Thyroid gland (tissue), 4 donors: ENCODE results near the gene SNCA. TPM values are rescaled to one million over a fixed set of nuclear protein-coding genes. Genes with fewer than 3 reads are reported as not detected.

Experiments
- DNase-seq, 2 donors: peaks; one replicate each; pipeline ENCODE4 v3.0.0-alpha.2; 2019
- H3K27ac ChIP-seq, 3 donors: fragments of 200-600 bp; sonication (generic); 1 replicate in 2 of 3; 2 replicates in 1 of 3; pipeline ENCODE4 v1.5.1; 2016 to 2019; ENCODE audit warnings: mild to moderate bottlenecking in 1 of 3, moderate library complexity in 1 of 3
- H3K27me3 ChIP-seq: fragments of 200-600 bp; sonication (generic); one replicate; pipeline ENCODE4 v1.5.1; 2019
- H3K36me3 ChIP-seq, 2 donors: fragments of 200-600 bp; sonication (generic); one replicate each; pipeline ENCODE4 v1.5.1; 2016 to 2019
- H3K4me1 ChIP-seq, 2 donors: fragments of 200-600 bp; sonication (generic); one replicate each; pipeline ENCODE4 v1.5.1; 2017 to 2019
- H3K4me3 ChIP-seq, 3 donors: fragments of 200-600 bp; sonication (generic); replicated peaks in 1 of 3; 1 replicate in 2 of 3; 2 replicates in 1 of 3; pipeline ENCODE4 v1.5.1; 2016; ENCODE audit warnings: mild to moderate bottlenecking in 1 of 3
- H3K9me3 ChIP-seq: fragments of 200-600 bp; sonication (generic); one replicate; pipeline ENCODE4 v1.5.1; 2017
- POLR2A ChIP-seq, 2 donors: fragments of 450-650 bp; IDR thresholded peaks; one replicate each; pipeline ENCODE4 v1.6.1; 2017; ENCODE audit warnings: antibody characterized with exemption in 2 of 2, mild to moderate bottlenecking in 2 of 2, moderate library complexity in 1 of 2
- WGBS, 2 donors: methylation state at CpG; one replicate each; pipeline ENCODE4 v1.1.5; 2017; 5-methylcytosine and 5-hydroxymethylcytosine counted together
- intact Hi-C: fragments of 100-400 bp; cut with DNase I; formaldehyde crosslinking; loops from one replicate; pipeline ENCODE4 v1.15.1; 2023
- total RNA-seq, 4 donors: library from RNA; depleted of rRNA; stranded (reverse); fragments of >200 nt; gene quantifications; one replicate each; pipeline ENCODE4 v1.2.3, GENCODE V29; 2016
- TF ChIP-seq, protein P1 (sequence below), 6 experiments: fragments of 200-600 bp in 3 of 6; fragments of 450-650 bp in 3 of 6; sonication (generic) in 3 of 6; IDR thresholded peaks; one replicate each; pipeline ENCODE4 v1.5.1; 2016 to 2019; ENCODE audit warnings: antibody characterized with exemption in 6 of 6, mild to moderate bottlenecking in 2 of 6, inconsistent platforms in 1 of 6, moderate library complexity in 1 of 6

The SNCA gene
- total RNA-seq, 4 donors from 2014 or later = 5.3 to 22.7 (median 15.0) TPM

DNA sequence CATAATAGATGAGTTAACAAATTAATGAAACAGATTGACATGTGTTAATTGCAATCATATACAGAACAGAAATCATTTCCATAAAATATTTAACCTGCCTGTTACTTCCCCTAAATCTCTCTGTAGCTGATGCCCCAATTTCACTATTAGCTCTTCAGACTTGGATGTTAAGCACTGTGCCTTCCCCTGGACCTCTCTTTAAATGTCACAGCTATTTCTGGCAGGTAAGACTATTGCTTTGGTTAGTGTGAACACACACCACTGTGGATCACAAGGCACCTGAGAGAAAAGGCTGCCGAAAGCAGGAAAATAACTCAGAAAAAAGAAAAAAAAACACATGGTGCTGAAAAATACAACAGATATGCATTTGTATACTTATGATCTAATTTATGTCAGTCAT lies 91.3 kb downstream of the SNCA start:
- TF ChIP-seq, protein P1, sequence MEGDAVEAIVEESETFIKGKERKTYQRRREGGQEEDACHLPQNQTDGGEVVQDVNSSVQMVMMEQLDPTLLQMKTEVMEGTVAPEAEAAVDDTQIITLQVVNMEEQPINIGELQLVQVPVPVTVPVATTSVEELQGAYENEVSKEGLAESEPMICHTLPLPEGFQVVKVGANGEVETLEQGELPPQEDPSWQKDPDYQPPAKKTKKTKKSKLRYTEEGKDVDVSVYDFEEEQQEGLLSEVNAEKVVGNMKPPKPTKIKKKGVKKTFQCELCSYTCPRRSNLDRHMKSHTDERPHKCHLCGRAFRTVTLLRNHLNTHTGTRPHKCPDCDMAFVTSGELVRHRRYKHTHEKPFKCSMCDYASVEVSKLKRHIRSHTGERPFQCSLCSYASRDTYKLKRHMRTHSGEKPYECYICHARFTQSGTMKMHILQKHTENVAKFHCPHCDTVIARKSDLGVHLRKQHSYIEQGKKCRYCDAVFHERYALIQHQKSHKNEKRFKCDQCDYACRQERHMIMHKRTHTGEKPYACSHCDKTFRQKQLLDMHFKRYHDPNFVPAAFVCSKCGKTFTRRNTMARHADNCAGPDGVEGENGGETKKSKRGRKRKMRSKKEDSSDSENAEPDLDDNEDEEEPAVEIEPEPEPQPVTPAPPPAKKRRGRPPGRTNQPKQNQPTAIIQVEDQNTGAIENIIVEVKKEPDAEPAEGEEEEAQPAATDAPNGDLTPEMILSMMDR (IDR thresholded peaks at IDR 0.05) = no peak
- no peak for TF ChIP-seq POLR2A (IDR thresholded peaks at IDR 0.05)
- intact Hi-C loops = no loop called here
- H3K27ac ChIP-seq = no peak overlapping the region

DNA sequence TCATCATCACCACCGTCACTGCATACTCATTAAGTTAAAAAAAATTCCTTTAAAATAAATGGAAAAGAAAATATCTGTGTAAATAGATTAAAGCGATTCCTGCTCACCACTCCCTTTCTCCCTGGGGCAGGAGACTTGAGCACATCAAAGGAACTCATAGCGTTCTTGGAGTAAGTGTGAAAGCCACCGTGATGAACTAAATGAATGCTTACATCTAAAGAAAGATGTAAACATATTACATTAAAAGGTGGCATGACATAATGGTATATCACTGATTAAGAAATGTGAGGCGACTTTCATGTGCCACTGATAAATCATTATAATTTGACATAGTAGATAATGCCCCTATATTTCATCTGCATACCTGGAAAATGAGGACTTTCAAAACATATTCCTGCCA lies 92.0 kb downstream of the SNCA start:
- Histone ChIP-seq H3K4me1 (no peaks in the 10 kb centered on the region), H3K4me3 (no peak overlapping the region), H3K27me3 (no peaks in the 10 kb centered on the region), H3K36me3 (no peaks in the 10 kb centered on the region), H3K27ac (no peak overlapping the region), H3K9me3 (no peaks in the 10 kb centered on the region)
- intact Hi-C loops = no loop called here
- WGBS, 2 donors = 84 to 87% methylated on average over 5 of the region's 5 CpGs
- no peak for TF ChIP-seq POLR2A (IDR thresholded peaks at IDR 0.05)
- TF ChIP-seq, protein P1 (IDR thresholded peaks at IDR 0.05) = no peak
- DNase-seq = no peak

More for the DNA sequence above, 91.3 kb downstream of the SNCA start:
- WGBS, 2 donors = 93 to 97% methylated on average over 1 of the region's 1 CpG
- no peak for DNase-seq
- Histone ChIP-seq H3K4me3 (no peak overlapping the region), H3K4me1 (no peaks in the 10 kb centered on the region), H3K36me3 (no peaks in the 10 kb centered on the region), H3K27me3 (no peaks in the 10 kb centered on the region), H3K9me3 (no peaks in the 10 kb centered on the region)

DNA sequence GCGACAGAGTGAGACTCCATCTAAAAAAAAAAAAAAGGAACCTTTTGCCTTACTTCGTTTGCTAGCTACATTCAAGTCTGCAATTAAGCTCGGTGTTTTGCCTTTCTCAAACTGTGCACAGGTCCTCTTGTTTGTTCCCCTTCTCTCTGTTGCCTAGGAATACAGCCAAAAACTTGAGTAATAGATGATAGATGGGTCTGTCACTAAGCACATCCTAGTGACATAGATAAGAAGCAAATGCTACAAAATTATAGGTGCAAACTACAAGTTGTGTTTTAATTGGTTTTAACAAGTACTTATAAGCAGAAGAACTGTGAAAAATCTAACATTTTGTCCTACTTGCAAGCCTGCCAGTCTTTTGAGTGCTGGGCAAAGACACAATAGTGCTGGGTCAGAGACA lies 95.2 kb downstream of the SNCA start:
- intact Hi-C loops = no loop called here
- TF ChIP-seq POLR2A (IDR thresholded peaks at IDR 0.05) = no peak
- TF ChIP-seq, protein P1 (IDR thresholded peaks at IDR 0.05) = no peak
- Histone ChIP-seq H3K27me3 (no peaks in the 10 kb centered on the region), H3K9me3 (peaks cover 4% of the 10 kb centered on the region), H3K4me1 (no peaks in the 10 kb centered on the region), H3K36me3 (no peaks in the 10 kb centered on the region), H3K27ac (no peak overlapping the region), H3K4me3 (no peak overlapping the region)
- no peak for DNase-seq
- WGBS, 2 donors = 79 to 85% methylated on average over 3 of the region's 3 CpGs

DNA sequence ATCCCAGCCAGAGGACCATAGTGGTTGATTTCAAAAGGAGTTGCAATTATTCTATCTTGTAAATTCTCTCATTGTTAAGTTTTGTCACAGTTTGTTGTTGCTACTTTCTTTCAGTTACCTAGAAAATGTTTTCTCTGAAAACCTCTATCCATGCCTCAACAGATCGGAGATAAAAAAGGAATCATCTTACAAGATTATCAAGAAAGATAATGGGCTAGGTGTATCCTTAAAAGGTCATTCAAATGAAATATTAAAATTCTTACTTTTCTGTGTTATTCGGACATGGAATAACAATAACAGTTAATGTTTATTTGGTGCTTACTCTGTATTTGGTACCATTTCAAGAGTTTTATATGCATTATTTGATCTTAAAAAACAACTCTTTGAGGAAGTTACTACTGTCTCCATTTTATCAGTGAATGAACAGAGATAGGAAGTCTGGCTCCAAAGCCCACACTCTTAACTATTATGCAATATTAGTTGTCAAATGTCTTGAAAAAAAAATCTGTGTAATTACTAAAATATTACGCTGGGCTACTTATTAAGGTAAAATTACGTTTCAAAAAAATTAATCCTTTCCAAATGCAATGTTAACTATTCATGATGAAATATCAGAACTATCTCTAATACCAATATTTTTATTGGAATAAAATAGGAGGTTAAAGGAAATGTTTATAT lies 97.5 kb downstream of the SNCA start:
- Histone ChIP-seq H3K36me3 (no peaks in the 10 kb centered on the region), H3K27ac (no peak overlapping the region), H3K27me3 (no peaks in the 10 kb centered on the region), H3K4me1 (no peaks in the 10 kb centered on the region), H3K4me3 (no peak overlapping the region), H3K9me3 (peaks cover 4% of the 10 kb centered on the region)
- no peak for DNase-seq
- 92 to 93% methylated on average over 4 of the region's 4 CpGs for WGBS, 2 donors
- intact Hi-C loops = no loop called here
- TF ChIP-seq POLR2A (IDR thresholded peaks at IDR 0.05) = no peak
- TF ChIP-seq, protein P1 (IDR thresholded peaks at IDR 0.05) = no peak

DNA sequence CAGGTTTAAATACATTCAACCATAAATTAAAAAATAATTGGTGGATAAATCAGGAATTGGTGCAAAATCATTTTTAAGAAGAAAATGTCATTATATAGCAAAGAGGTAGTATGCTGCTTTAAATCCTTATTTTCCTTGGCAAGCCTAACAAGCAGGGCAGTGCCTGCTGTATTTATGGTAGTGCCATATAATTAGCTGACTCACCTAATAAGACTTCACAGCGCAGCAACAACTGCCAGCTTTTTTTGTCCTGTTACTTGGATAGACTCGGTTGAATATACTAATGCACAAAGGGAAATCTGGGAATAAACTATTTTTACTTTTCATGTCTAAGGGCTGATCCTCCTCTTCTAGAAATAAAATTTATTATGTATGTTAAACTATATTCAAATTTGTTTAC lies 99.1 kb downstream of the SNCA start:
- H3K27ac ChIP-seq = no peak overlapping the region
- DNase-seq = no peak
- H3K27me3 ChIP-seq = no peaks in the 10 kb centered on the region
- TF ChIP-seq, protein P1 (IDR thresholded peaks at IDR 0.05) = no peak
- TF ChIP-seq POLR2A (IDR thresholded peaks at IDR 0.05) = no peak
- H3K4me3 ChIP-seq = no peak overlapping the region
- no peaks in the 10 kb centered on the region for H3K4me1 ChIP-seq
- no peaks in the 10 kb centered on the region for H3K36me3 ChIP-seq
- WGBS, 2 donors = 92 to 98% methylated on average over 2 of the region's 2 CpGs
- intact Hi-C loops = no loop called here
- peaks cover 4% of the 10 kb centered on the region for H3K9me3 ChIP-seq
